ENCODE data around the gene NINJ2.
A peak's percentile ranks its signal among the peaks of the same experiment; 100 is the strongest.

Gene NINJ2

DNA sequence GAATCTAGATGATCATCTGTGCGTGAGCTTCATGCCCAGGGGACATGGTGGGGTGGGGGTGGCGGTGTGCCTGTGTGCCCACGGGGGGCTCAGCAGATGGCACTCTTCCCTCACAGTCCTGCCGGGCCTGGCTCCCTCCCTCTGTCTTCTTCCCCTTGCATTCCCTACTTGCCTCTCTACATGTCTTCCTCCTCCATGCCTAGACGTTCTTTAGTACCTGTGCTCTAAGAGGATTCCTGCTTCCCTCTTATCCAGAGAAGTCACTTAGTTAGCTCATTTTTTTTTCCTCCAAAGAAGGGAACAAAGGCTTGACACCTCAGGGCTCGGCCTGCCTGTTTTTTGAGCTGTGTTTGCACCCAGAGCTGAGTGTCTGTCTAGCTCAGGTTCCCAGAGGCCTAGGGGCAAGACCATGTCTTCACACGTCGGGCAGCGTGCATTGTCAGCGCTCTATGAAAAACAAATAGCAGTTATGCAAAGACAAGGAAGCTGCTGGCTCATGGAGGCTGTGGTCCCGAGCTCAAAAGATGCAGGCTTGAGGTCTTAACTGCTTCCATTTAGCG, 48.8 kb downstream of the NINJ2 start:
- DNase-seq (ENCODE audit: low read depth): peak; percentile 58
- TF ChIP-seq, protein P1, sequence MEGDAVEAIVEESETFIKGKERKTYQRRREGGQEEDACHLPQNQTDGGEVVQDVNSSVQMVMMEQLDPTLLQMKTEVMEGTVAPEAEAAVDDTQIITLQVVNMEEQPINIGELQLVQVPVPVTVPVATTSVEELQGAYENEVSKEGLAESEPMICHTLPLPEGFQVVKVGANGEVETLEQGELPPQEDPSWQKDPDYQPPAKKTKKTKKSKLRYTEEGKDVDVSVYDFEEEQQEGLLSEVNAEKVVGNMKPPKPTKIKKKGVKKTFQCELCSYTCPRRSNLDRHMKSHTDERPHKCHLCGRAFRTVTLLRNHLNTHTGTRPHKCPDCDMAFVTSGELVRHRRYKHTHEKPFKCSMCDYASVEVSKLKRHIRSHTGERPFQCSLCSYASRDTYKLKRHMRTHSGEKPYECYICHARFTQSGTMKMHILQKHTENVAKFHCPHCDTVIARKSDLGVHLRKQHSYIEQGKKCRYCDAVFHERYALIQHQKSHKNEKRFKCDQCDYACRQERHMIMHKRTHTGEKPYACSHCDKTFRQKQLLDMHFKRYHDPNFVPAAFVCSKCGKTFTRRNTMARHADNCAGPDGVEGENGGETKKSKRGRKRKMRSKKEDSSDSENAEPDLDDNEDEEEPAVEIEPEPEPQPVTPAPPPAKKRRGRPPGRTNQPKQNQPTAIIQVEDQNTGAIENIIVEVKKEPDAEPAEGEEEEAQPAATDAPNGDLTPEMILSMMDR (IDR thresholded peaks at IDR 0.05; ENCODE audit: insufficient read depth, low read depth, low read length, missing control alignments): peak; percentile 55
- H3K4me3 ChIP-seq (ENCODE audit: low read depth, low read length): no peak overlapping the region

DNA sequence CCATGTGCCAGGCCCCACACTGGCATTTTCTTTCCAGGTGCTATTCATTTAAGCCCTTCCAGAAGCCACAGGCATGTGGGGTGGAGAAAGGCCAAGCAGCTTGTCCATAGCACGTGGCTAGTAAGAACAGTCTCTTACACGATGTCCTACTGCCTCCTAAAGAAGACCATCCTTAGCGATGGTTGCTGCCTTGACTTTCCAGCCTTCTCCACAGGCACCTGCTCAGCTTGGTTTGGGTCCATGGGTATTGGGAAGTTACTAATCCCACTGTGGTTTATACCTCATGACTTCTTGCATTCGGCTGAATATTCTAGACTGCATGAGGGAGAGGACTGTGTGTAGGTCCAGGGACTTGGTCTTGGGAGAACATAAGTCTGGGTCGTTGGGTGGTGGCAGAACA, 49.2 kb downstream of the NINJ2 start:
- DNase-seq (ENCODE audit: low read depth): no peak
- TF ChIP-seq, protein P1 (IDR thresholded peaks at IDR 0.05; ENCODE audit: insufficient read depth, low read depth, low read length, missing control alignments): no peak
- no peak overlapping the region for H3K4me3 ChIP-seq (ENCODE audit: low read depth, low read length)

DNA sequence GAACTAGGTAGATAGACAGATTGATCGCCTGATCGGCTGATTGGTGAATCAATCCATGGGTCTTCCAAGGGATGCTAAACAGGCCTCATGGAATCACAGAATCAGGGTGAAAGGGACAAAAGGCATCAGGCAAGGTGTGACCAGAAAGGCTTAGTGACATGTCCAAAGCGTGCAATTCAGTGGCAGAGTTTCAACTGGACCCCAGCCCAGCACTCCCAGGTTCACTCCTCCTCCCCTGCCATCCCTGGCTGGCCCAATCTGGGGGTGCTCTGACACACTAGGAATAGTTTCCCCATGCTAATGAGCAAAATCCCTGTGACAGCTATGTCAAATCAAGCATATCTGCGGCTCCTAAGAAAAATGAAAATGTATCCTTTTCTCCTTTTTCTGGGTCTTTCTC, 50.4 kb downstream of the NINJ2 start:
- TF ChIP-seq, protein P1 (IDR thresholded peaks at IDR 0.05; ENCODE audit: insufficient read depth, low read depth, low read length, missing control alignments): no peak
- no peak for DNase-seq (ENCODE audit: low read depth)

DNA sequence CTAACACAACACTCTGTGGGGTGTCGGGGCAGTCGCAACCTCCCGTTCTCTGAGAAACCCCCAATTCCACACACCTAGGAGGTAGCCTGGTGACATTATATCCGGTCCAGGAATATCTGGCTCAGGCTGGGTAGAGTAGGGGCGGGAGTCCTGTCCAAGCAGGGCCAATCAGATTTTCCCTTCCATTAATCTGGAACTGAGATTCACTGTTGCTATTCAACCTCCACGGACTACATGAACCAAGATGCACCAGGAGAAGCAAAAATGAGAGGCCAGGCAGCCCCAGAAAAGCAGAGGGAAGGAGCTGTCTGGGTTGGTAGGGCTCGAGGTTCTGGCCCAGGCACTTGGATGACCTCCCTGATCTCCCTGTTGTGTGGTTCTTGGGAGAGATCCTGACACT, 51.0 kb downstream of the NINJ2 start:
- no peak overlapping the region for H3K4me3 ChIP-seq (ENCODE audit: low read depth, low read length)
- TF ChIP-seq, protein P1 (IDR thresholded peaks at IDR 0.05; ENCODE audit: insufficient read depth, low read depth, low read length, missing control alignments): no peak
- DNase-seq (ENCODE audit: low read depth): no peak

More for the DNA sequence above, 50.4 kb downstream of the NINJ2 start:
- H3K4me3 ChIP-seq (ENCODE audit: low read depth, low read length): no peak overlapping the region

DNA sequence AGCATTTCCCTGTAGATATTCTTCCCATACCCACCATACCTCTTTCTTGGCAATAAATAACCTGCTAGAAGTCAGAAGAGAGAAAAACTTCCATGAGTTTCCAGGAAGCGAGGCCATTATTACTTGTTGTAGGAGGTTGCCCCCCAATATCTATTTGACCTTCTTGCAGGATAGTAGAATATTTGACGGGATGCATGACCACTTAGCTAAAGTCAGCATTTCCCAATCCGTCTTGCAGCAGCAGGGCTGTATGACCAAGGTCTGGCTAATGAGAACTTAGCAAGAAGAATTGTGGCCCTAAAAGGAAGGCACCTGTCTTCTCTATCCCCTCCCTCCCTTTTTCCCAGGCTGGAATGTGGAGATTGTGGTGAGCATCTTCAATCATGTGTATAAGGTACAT, 51.5 kb downstream of the NINJ2 start:
- no peak for DNase-seq (ENCODE audit: low read depth)
- no peak overlapping the region for H3K4me3 ChIP-seq (ENCODE audit: low read depth, low read length)
- TF ChIP-seq, protein P1 (IDR thresholded peaks at IDR 0.05; ENCODE audit: insufficient read depth, low read depth, low read length, missing control alignments): no peak

DNA sequence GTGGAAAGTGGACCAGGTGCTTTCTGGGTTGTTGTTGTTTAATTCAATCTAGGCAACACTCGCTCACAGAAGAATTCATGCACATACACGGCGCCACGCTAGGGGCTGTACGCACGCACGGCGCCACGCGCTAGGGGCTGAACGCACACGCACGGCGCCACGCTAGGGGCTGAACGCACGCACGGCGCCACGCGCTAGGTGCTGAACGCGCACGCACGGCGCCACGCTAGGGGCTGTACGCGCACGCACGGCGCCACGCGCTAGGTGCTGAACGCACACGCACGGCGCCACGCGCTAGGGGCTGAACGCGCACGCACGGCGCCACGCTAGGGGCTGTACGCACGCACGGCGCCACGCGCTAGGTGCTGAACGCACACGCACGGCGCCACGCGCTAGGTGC, 54.3 kb downstream of the NINJ2 start:
- no peak for DNase-seq (ENCODE audit: low read depth)
- H3K4me3 ChIP-seq (ENCODE audit: low read depth, low read length): no peak overlapping the region
- TF ChIP-seq, protein P1 (IDR thresholded peaks at IDR 0.05; ENCODE audit: insufficient read depth, low read depth, low read length, missing control alignments): no peak

DNA sequence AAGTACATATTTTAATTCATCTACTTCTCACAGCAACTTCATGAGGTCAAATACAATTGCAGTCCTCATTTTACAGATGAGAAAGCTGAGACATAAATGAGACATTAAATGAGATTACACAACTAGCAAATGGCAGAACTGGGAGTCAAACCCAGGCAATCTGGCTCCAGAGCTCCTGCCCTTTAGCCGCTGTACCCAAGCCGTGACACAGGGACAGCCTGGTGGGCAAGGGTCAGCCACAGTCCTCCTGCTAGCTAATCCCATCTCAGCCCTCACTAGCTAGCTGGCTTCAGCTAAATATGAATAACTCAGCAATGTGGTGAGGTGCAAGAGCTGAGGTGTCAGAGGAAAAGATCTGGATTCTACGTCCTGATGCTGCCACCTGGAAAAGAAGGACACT, 54.8 kb downstream of the NINJ2 start:
- TF ChIP-seq, protein P1 (IDR thresholded peaks at IDR 0.05; ENCODE audit: insufficient read depth, low read depth, low read length, missing control alignments): no peak
- DNase-seq (ENCODE audit: low read depth): no peak
- H3K4me3 ChIP-seq (ENCODE audit: low read depth, low read length): no peak overlapping the region
